Gastroesophageal sphincter (tissue), 4 donors: Measurements from ENCODE around the gene SPACDR. TPM values are rescaled to one million over a fixed set of nuclear protein-coding genes. Genes with fewer than 3 reads are reported as not detected.

Source experiments
- ATAC-seq: fragments of 150-250 bp; one replicate; pipeline ENCODE4 v1.9.1; 2016; ENCODE audit warnings: mild to moderate bottlenecking, moderate library complexity
- H3K27ac ChIP-seq, 4 donors: fragments of 200-600 bp; sonication (generic) in 3 of 4; 1 replicate in 3 of 4; 2 replicates in 1 of 4; pipeline ENCODE4 v1.5.1; 2016 to 2019
- H3K27me3 ChIP-seq: fragments of 200-600 bp; sonication (generic); one replicate; pipeline ENCODE4 v1.5.1; 2019
- H3K36me3 ChIP-seq, 2 donors: fragments of 200-600 bp; sonication (generic); one replicate each; pipeline ENCODE4 v1.5.1; 2019; ENCODE audit warnings: control low read depth in 1 of 2
- H3K4me1 ChIP-seq, 3 donors: fragments of 200-600 bp; sonication (generic); 1 replicate in 2 of 3; 2 replicates in 1 of 3; pipeline ENCODE4 v1.5.1; 2016 to 2019; ENCODE audit warnings: control low read depth in 2 of 3
- H3K4me3 ChIP-seq, 2 donors: fragments of 200-600 bp; sonication (generic); one replicate each; pipeline ENCODE4 v1.5.1; 2019; ENCODE audit warnings: mild to moderate bottlenecking in 1 of 2, moderate library complexity in 1 of 2
- H3K9me3 ChIP-seq, 3 donors: fragments of 200-600 bp; sonication (generic); one replicate each; pipeline ENCODE4 v1.5.1; 2017 to 2019; ENCODE audit warnings: control low read depth in 2 of 3
- EP300 ChIP-seq: sonication (generic); formaldehyde crosslinking; IDR thresholded peaks from one replicate; pipeline ENCODE4 v1.6.1; 2017; ENCODE audit warnings: antibody characterized with exemption, mild to moderate bottlenecking
- POLR2A ChIP-seq, 2 donors: fragments of 450-650 bp; IDR thresholded peaks; one replicate each; pipeline ENCODE4 v1.6.1; 2017; ENCODE audit warnings: antibody characterized with exemption in 2 of 2, mild to moderate bottlenecking in 2 of 2, moderate library complexity in 1 of 2
- POLR2AphosphoS5 ChIP-seq: sonication (generic); formaldehyde crosslinking; IDR thresholded peaks from one replicate; pipeline ENCODE4 v1.6.1; 2017; ENCODE audit warnings: antibody characterized with exemption
- WGBS, 2 donors: methylation state at CpG; one replicate each; pipeline ENCODE4 v1.1.5; 2018; ENCODE audit warnings: low coverage in 1 of 2; 5-methylcytosine and 5-hydroxymethylcytosine counted together
- total RNA-seq, 4 donors: library from RNA; depleted of rRNA; stranded (reverse); fragments of >200 nt; gene quantifications; one replicate each; pipeline ENCODE4 v1.1.0, GENCODE V29; 2016
- TF ChIP-seq, protein P1 (sequence below), 4 experiments: fragments of 200-600 bp in 2 of 4; fragments of 450-650 bp in 2 of 4; sonication (generic) in 1 of 4; IDR thresholded peaks; one replicate each; pipeline ENCODE4 v1.5.1; 2017 to 2019; ENCODE audit warnings: antibody characterized with exemption in 4 of 4, mild to moderate bottlenecking in 2 of 4, moderate library complexity in 2 of 4

Gene SPACDR
- total RNA-seq, 4 donors from 2014 or later = 0.67 TPM; not detected in 3

DNA sequence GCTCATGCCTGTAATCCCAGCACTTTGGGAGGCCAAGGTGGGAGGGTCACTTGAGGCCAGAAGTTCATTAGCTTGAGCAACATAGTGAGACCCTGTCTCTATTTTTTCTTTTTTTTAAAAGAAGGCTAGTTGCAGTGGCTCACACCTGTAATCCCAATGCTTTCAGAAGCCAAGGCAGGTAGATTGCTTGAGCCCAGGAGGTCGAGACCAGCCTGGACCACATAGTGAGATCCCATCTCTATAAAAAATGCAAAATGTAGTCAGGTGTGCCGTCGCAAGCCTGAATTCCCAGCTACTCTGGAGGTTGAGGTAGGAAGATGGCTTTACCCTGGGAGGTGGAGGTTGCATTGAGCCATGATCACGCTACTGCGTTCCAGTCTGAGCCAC, 27.1 kb upstream of the SPACDR start:
- WGBS, 2 donors = 92 to 100% methylated on average over 1 to 2 of the region's 5 CpGs
- Histone ChIP-seq H3K27me3 (peaks cover 5% of the 10 kb centered on the region), H3K9me3 (no peaks in the 10 kb centered on the region), H3K4me1 (peaks cover 0 to 23% (median 4%) of the 10 kb centered on the region in 3 donors), H3K4me3 (no peak overlapping the region), H3K27ac (no peak overlapping the region), H3K36me3 (peaks cover 0 to 10% of the 10 kb centered on the region in 2 donors)
- no peak for ATAC-seq
- TF ChIP-seq, protein P1, sequence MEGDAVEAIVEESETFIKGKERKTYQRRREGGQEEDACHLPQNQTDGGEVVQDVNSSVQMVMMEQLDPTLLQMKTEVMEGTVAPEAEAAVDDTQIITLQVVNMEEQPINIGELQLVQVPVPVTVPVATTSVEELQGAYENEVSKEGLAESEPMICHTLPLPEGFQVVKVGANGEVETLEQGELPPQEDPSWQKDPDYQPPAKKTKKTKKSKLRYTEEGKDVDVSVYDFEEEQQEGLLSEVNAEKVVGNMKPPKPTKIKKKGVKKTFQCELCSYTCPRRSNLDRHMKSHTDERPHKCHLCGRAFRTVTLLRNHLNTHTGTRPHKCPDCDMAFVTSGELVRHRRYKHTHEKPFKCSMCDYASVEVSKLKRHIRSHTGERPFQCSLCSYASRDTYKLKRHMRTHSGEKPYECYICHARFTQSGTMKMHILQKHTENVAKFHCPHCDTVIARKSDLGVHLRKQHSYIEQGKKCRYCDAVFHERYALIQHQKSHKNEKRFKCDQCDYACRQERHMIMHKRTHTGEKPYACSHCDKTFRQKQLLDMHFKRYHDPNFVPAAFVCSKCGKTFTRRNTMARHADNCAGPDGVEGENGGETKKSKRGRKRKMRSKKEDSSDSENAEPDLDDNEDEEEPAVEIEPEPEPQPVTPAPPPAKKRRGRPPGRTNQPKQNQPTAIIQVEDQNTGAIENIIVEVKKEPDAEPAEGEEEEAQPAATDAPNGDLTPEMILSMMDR (IDR thresholded peaks at IDR 0.05) = no peak
- no peak for TF ChIP-seq EP300
- TF ChIP-seq POLR2A (IDR thresholded peaks at IDR 0.05) = no peak

- Histone ChIP-seq H3K27ac (no peak overlapping the region), H3K36me3 (peaks cover 0 to 10% of the 10 kb centered on the region in 2 donors), H3K27me3 (peaks cover 5% of the 10 kb centered on the region), H3K9me3 (no peaks in the 10 kb centered on the region), H3K4me3 (no peak overlapping the region), H3K4me1 (peaks cover 0 to 25% (median 4%) of the 10 kb centered on the region in 3 donors)
- TF ChIP-seq POLR2AphosphoS5 (no peak), EP300 (no peak), POLR2A (IDR thresholded peaks at IDR 0.05) (no peak)
- TF ChIP-seq, protein P1 (IDR thresholded peaks at IDR 0.05) = no peak
- 91% methylated on average over 4 of the region's 25 CpGs; no CpG with 5 or more reads in 1 of the 2 donors for WGBS, 2 donors
- ATAC-seq = no peak
These were observed 26.6 kb upstream of the SPACDR start for GRCh38 chr7:100490483-100491191.

- Histone ChIP-seq H3K27ac (no peak overlapping the region), H3K9me3 (no peaks in the 10 kb centered on the region), H3K4me3 (no peak overlapping the region), H3K4me1 (peaks cover 0 to 33% (median 4%) of the 10 kb centered on the region in 3 donors), H3K36me3 (peaks cover 0 to 10% of the 10 kb centered on the region in 2 donors), H3K27me3 (peaks cover 5% of the 10 kb centered on the region)
- WGBS, 2 donors = 0 to 38% methylated on average over 1 to 6 of the region's 9 CpGs
- TF ChIP-seq POLR2A (IDR thresholded peaks at IDR 0.05) (no peak), POLR2AphosphoS5 (no peak), EP300 (no peak)
- TF ChIP-seq, protein P1 (IDR thresholded peaks at IDR 0.05) = no peak
- no peak for ATAC-seq
These were observed 25.8 kb upstream of the SPACDR start for GRCh38 chr7:100489824-100490223.

- Histone ChIP-seq H3K27me3 (peaks cover 5% of the 10 kb centered on the region), H3K27ac (no peak overlapping the region), H3K36me3 (peaks cover 0 to 10% of the 10 kb centered on the region in 2 donors), H3K9me3 (no peaks in the 10 kb centered on the region), H3K4me1 (peaks cover 0 to 39% (median 4%) of the 10 kb centered on the region in 3 donors), H3K4me3 (no peak overlapping the region)
- TF ChIP-seq EP300 = no peak
- no peak for TF ChIP-seq POLR2A (IDR thresholded peaks at IDR 0.05)
- TF ChIP-seq, protein P1 (IDR thresholded peaks at IDR 0.05) = no peak
- no peak for TF ChIP-seq POLR2AphosphoS5
- no peak for ATAC-seq
- WGBS, 2 donors = no CpG with 5 or more reads among the region's 10 CpGs
These were observed 25.1 kb upstream of the SPACDR start for GRCh38 chr7:100489121-100489520.
